ENCODE data around the gene CLCN2.

Gene CLCN2

DNA sequence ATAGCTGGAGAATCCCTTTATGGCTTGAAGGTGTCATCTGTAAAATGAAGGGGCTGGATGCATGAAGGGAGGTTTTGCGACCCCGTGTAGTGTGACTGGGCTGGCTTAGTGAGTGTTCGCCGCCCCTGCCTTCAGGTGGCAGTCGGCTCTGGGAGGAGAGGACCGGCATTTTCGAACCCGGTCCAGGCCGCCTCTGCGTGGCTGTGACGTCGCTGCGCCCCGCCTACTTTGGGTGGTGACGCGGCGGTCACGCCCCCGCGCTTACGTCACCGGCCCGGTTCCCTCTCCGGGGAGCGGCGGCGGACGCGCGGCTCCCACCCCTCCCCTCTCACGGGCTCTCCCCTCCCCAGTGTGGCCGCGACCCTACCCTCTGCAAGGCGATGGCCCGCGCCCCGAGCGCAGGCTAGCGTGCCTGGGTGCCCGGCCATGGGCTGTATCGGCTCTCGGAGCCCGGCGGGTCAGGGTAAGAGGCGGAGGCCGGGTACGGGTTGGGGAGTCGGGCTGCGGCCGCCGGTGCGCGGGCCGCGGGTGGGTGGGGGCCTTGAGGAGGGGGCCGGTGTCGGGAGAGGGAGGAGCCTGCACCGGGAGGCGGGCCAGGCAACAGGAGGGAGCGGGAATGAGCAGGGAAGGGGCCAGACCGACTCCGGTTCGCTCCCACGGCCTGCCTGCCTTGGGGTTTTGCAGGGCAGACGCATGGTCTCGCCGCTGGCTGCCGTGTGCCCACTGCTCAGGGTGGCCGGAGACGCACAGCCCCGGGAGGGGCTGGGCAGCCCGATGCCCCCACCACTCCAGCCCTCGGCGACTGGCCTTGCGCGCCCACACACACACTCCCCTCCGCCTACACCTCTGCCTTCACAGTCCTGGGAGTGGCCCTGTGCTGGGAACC, 25.5 kb downstream of the CLCN2 start:
- Histone ChIP-seq H3K9me3 (ENCODE audit: control insufficient read depth, insufficient read depth, low read length) (no peaks in the 10 kb centered on the region), H3K4me3 (ENCODE audit: low read depth, low read length) (peak overlapping the region; percentile 83), H3K9ac (ENCODE audit: low read depth, low read length) (peak overlapping the region; percentile 76), H3K36me3 (ENCODE audit: control insufficient read depth, insufficient read depth, low read length) (peaks cover 36% of the 10 kb centered on the region), H3K4me1 (ENCODE audit: control insufficient read depth, insufficient read depth, low read length) (peaks cover 4% of the 10 kb centered on the region), H3K27me3 (ENCODE audit: control insufficient read depth, insufficient read depth, low read length) (no peaks in the 10 kb centered on the region)

DNA sequence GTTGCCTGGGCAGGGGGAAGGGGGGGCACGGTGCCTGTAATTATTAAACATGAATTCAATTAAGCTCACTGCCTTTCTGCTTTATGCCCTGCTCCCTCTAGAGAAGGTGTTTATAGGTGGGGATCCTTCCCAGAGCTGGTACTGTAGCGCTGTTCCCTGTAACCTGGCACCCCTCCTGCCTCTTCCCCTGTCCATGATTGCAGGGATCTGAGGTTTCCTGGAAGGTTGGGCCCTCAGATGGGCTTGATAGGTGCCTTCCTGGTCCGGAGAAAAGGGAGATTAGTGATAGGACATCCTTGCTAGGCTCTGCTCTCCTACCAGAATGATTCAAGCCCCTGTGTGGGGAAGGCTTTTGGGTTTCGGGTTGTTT, 26.1 kb downstream of the CLCN2 start:
- Histone ChIP-seq H3K4me3 (ENCODE audit: low read depth, low read length) (peak overlapping the region; percentile 23), H3K4me1 (ENCODE audit: control insufficient read depth, insufficient read depth, low read length) (peaks cover 4% of the 10 kb centered on the region), H3K9me3 (ENCODE audit: control insufficient read depth, insufficient read depth, low read length) (no peaks in the 10 kb centered on the region), H3K9ac (ENCODE audit: low read depth, low read length) (no peak overlapping the region), H3K36me3 (ENCODE audit: control insufficient read depth, insufficient read depth, low read length) (peaks cover 37% of the 10 kb centered on the region), H3K27me3 (ENCODE audit: control insufficient read depth, insufficient read depth, low read length) (no peaks in the 10 kb centered on the region)

DNA sequence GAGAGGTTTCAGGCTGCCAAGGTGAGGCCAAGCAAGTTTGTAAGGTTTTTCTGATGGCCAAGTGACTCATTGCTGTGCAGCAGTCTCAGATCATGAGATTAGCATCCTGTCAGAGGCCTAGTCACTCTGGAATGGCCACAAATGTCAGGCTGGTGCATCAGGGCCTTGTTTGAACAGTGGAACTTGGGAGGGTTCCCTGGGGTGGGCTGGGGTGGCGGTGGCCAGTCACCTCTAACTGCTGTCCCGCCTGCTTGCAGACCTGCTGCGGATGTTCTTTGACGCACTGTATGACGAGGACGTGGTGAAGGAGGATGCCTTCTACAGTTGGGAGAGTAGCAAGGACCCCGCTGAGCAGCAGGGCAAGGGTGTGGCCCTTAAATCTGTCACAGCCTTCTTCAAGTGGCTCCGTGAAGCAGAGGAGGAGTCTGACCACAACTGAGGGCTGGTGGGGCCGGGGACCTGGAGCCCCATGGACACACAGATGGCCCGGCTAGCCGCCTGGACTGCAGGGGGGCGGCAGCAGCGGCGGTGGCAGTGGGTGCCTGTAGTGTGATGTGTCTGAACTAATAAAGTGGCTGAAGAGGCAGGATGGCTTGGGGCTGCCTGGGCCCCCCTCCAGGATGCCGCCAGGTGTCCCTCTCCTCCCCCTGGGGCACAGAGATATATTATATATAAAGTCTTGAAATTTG, 26.8 kb downstream of the CLCN2 start:
- H3K27me3 ChIP-seq (ENCODE audit: control insufficient read depth, insufficient read depth, low read length): no peaks in the 10 kb centered on the region
- H3K4me1 ChIP-seq (ENCODE audit: control insufficient read depth, insufficient read depth, low read length): peaks cover 4% of the 10 kb centered on the region
- peaks cover 37% of the 10 kb centered on the region for H3K36me3 ChIP-seq (ENCODE audit: control insufficient read depth, insufficient read depth, low read length)
- H3K9me3 ChIP-seq (ENCODE audit: control insufficient read depth, insufficient read depth, low read length): no peaks in the 10 kb centered on the region
- H3K9ac ChIP-seq (ENCODE audit: low read depth, low read length): no peak overlapping the region
- H3K4me3 ChIP-seq (ENCODE audit: low read depth, low read length): no peak overlapping the region

GRCh38 chr3:184333700-184334099, 27.7 kb downstream of the CLCN2 start:
- Histone ChIP-seq H3K36me3 (ENCODE audit: control insufficient read depth, insufficient read depth, low read length) (peaks cover 42% of the 10 kb centered on the region), H3K4me3 (ENCODE audit: low read depth, low read length) (no peak overlapping the region), H3K4me1 (ENCODE audit: control insufficient read depth, insufficient read depth, low read length) (peaks cover 4% of the 10 kb centered on the region), H3K9me3 (ENCODE audit: control insufficient read depth, insufficient read depth, low read length) (no peaks in the 10 kb centered on the region), H3K9ac (ENCODE audit: low read depth, low read length) (no peak overlapping the region), H3K27me3 (ENCODE audit: control insufficient read depth, insufficient read depth, low read length) (no peaks in the 10 kb centered on the region)

- H3K36me3 ChIP-seq (ENCODE audit: control insufficient read depth, insufficient read depth, low read length): peaks cover 47% of the 10 kb centered on the region
- no peaks in the 10 kb centered on the region for H3K27me3 ChIP-seq (ENCODE audit: control insufficient read depth, insufficient read depth, low read length)
- H3K4me3 ChIP-seq (ENCODE audit: low read depth, low read length): no peak overlapping the region
- H3K4me1 ChIP-seq (ENCODE audit: control insufficient read depth, insufficient read depth, low read length): peaks cover 3% of the 10 kb centered on the region
- H3K9ac ChIP-seq (ENCODE audit: low read depth, low read length): no peak overlapping the region
- H3K9me3 ChIP-seq (ENCODE audit: control insufficient read depth, insufficient read depth, low read length): no peaks in the 10 kb centered on the region
These were observed 28.2 kb downstream of the CLCN2 start for GRCh38 chr3:184333190-184333589.

GRCh38 chr3:184332370-184333090, 28.9 kb downstream of the CLCN2 start:
- H3K9me3 ChIP-seq (ENCODE audit: control insufficient read depth, insufficient read depth, low read length): no peaks in the 10 kb centered on the region
- peaks cover 2% of the 10 kb centered on the region for H3K4me1 ChIP-seq (ENCODE audit: control insufficient read depth, insufficient read depth, low read length)
- no peak overlapping the region for H3K9ac ChIP-seq (ENCODE audit: low read depth, low read length)
- H3K27me3 ChIP-seq (ENCODE audit: control insufficient read depth, insufficient read depth, low read length): no peaks in the 10 kb centered on the region
- H3K4me3 ChIP-seq (ENCODE audit: low read depth, low read length): no peak overlapping the region
- peaks cover 53% of the 10 kb centered on the region for H3K36me3 ChIP-seq (ENCODE audit: control insufficient read depth, insufficient read depth, low read length)

- Histone ChIP-seq H3K4me1 (ENCODE audit: control insufficient read depth, insufficient read depth, low read length) (no peaks in the 10 kb centered on the region), H3K4me3 (ENCODE audit: low read depth, low read length) (no peak overlapping the region), H3K27me3 (ENCODE audit: control insufficient read depth, insufficient read depth, low read length) (no peaks in the 10 kb centered on the region)
These were observed 32.9 kb downstream of the CLCN2 start for GRCh38 chr3:184328516-184328915.

GRCh38 chr3:184327171-184327570, 34.2 kb downstream of the CLCN2 start:
- no peaks in the 10 kb centered on the region for H3K27me3 ChIP-seq (ENCODE audit: control insufficient read depth, insufficient read depth, low read length)
- H3K4me3 ChIP-seq (ENCODE audit: low read depth, low read length): no peak overlapping the region
- H3K9ac ChIP-seq (ENCODE audit: low read depth, low read length): peak overlapping the region; percentile 12
- H3K36me3 ChIP-seq (ENCODE audit: control insufficient read depth, insufficient read depth, low read length): peaks cover 83% of the 10 kb centered on the region
- no peaks in the 10 kb centered on the region for H3K4me1 ChIP-seq (ENCODE audit: control insufficient read depth, insufficient read depth, low read length)
- no peaks in the 10 kb centered on the region for H3K9me3 ChIP-seq (ENCODE audit: control insufficient read depth, insufficient read depth, low read length)

More at GRCh38 chr3:184328516-184328915, 32.9 kb downstream of the CLCN2 start:
- H3K9ac ChIP-seq (ENCODE audit: low read depth, low read length): no peak overlapping the region
- H3K36me3 ChIP-seq (ENCODE audit: control insufficient read depth, insufficient read depth, low read length): peaks cover 82% of the 10 kb centered on the region
- H3K9me3 ChIP-seq (ENCODE audit: control insufficient read depth, insufficient read depth, low read length): no peaks in the 10 kb centered on the region

- Histone ChIP-seq H3K9me3 (ENCODE audit: control insufficient read depth, insufficient read depth, low read length) (no peaks in the 10 kb centered on the region), H3K36me3 (ENCODE audit: control insufficient read depth, insufficient read depth, low read length) (peaks cover 83% of the 10 kb centered on the region)
These were observed 35.6 kb downstream of the CLCN2 start for GRCh38 chr3:184325715-184326369.

GRCh38 chr3:184325269-184325668, 36.1 kb downstream of the CLCN2 start:
- Histone ChIP-seq H3K9ac (ENCODE audit: low read depth, low read length) (no peak overlapping the region), H3K4me1 (ENCODE audit: control insufficient read depth, insufficient read depth, low read length) (no peaks in the 10 kb centered on the region), H3K9me3 (ENCODE audit: control insufficient read depth, insufficient read depth, low read length) (no peaks in the 10 kb centered on the region), H3K27me3 (ENCODE audit: control insufficient read depth, insufficient read depth, low read length) (no peaks in the 10 kb centered on the region), H3K36me3 (ENCODE audit: control insufficient read depth, insufficient read depth, low read length) (peaks cover 88% of the 10 kb centered on the region), H3K4me3 (ENCODE audit: low read depth, low read length) (no peak overlapping the region)

More at GRCh38 chr3:184325715-184326369, 35.6 kb downstream of the CLCN2 start:
- Histone ChIP-seq H3K4me1 (ENCODE audit: control insufficient read depth, insufficient read depth, low read length) (no peaks in the 10 kb centered on the region), H3K9ac (ENCODE audit: low read depth, low read length) (no peak overlapping the region), H3K27me3 (ENCODE audit: control insufficient read depth, insufficient read depth, low read length) (no peaks in the 10 kb centered on the region), H3K4me3 (ENCODE audit: low read depth, low read length) (no peak overlapping the region)

GRCh38 chr3:184323696-184324095, 37.7 kb downstream of the CLCN2 start:
- Histone ChIP-seq H3K4me3 (ENCODE audit: low read depth, low read length) (no peak overlapping the region), H3K36me3 (ENCODE audit: control insufficient read depth, insufficient read depth, low read length) (peaks cover 97% of the 10 kb centered on the region), H3K27me3 (ENCODE audit: control insufficient read depth, insufficient read depth, low read length) (no peaks in the 10 kb centered on the region), H3K9ac (ENCODE audit: low read depth, low read length) (no peak overlapping the region), H3K4me1 (ENCODE audit: control insufficient read depth, insufficient read depth, low read length) (no peaks in the 10 kb centered on the region), H3K9me3 (ENCODE audit: control insufficient read depth, insufficient read depth, low read length) (no peaks in the 10 kb centered on the region)

All from iPS-15b (cell line).